Mucosa of gallbladder (tissue), 1 donor: ENCODE measurements around the gene DBP. TPM values are rescaled to one million over a fixed set of nuclear protein-coding genes. Genes with fewer than 3 reads are reported as not detected.
"Not testable (repeated sequence)": the region's sequence is repeated elsewhere in the genome, so short reads cannot be mapped to it uniquely, and the experiment has no call there.

ENCODE experiments used
- DNase-seq: peaks from one replicate; pipeline ENCODE4 v3.0.0-alpha.2; 2020; ENCODE audit warnings: low spot score
- total RNA-seq: library from RNA; stranded (reverse); gene quantifications from one replicate; pipeline ENCODE4 v1.2.1, GENCODE V29; 2021
- donor health status: DM: no; HTN: no; CAD: no.

The DBP gene, protein sequence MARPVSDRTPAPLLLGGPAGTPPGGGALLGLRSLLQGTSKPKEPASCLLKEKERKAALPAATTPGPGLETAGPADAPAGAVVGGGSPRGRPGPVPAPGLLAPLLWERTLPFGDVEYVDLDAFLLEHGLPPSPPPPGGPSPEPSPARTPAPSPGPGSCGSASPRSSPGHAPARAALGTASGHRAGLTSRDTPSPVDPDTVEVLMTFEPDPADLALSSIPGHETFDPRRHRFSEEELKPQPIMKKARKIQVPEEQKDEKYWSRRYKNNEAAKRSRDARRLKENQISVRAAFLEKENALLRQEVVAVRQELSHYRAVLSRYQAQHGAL
- 39.9 TPM for total RNA-seq

DNA sequence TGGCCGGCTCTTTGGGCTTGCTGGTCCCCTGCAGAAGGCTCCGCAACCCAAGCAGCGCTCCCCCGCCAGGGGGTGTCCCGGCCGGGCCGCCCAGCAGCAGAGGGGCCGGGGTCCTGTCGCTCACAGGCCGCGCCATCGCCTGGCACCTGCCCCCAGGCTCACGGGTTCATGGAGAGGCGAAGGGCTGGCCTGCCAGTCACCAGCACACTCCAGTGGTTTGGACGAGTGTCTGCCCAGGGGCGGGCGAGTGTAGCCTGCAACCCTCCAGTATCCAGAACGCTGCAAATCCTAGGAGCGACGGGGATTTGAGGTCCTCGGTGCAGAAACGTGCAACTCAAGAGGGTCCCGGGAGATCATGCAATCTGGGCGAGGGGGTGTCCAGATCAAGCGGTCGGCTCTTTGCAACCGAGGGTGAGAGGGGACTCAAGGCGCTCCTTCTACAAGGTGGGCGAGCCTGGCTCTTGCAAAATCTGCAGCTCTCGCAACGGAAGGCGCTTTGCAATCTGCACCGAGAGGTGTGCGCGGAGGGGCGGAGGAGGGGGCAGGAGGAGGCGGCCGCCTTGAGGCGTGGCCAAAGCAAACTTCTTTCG, at the start of gene DBP:
Gene DBP, minus strand, starts transcription at position 521 of the 590 bp plus-strand sequence. Its CDS starts 385 bp downstream, at position 136.
- no peak for DNase-seq

DNA sequence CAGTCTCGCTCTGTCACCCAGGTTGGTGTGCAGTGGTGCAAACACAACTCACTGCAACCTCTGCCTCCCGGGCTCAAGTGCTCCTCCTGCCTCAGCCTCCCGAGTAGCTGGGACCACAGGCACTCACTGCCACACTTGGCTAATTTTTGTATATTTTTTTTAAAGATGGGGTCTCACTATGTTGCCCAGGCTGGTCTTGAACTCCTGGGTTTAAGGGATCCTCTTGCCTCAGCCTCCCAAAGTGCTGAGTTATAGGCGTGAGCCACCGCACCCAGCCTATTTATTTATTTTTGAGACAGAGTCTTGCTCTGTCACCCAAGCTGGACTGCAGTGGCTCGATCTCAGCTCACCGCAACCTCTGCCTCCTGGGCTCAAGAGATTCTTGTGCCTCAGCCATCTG, 49.5 kb upstream of the DBP start:
- not testable (repeated sequence) for DNase-seq

DNA sequence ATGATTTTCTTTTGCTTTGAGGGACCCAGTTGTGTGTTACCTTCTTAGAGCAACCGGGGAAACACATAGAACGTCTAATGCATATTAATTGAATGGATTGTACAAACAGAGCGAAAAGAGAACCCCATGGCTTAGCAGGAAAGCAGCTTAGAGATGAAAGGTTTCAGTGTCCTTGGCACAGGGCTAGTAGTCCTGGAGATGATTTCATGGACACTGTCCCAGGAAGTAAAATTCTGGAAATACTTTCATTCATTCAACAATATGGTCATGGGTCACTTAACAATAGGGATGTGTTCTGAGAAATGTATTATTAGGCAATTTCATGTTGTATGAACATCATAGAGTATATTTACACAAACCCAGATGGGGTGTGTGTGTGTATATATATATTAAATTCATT, 48.9 kb upstream of the DBP start:
- DNase-seq = no peak

DNA sequence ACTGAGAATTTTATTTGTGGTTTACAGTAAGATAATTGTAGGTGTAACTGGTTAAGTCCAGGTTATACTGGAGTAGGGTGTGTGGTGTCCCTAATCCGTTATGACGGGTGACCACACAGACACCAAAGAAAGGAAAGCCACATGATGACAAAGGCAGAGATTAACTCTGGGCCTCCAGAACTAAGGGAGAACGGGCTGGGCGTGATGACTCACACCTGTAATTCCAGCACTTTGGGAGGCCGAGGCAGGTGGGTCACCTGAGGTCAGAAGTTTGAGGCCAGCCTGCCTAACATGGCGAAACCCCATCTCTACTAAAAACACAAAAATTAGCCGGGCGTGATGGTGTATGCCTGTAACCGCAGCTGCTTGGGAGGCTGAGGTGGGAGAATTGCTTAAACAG, 48.4 kb upstream of the DBP start:
- no peak for DNase-seq

DNA sequence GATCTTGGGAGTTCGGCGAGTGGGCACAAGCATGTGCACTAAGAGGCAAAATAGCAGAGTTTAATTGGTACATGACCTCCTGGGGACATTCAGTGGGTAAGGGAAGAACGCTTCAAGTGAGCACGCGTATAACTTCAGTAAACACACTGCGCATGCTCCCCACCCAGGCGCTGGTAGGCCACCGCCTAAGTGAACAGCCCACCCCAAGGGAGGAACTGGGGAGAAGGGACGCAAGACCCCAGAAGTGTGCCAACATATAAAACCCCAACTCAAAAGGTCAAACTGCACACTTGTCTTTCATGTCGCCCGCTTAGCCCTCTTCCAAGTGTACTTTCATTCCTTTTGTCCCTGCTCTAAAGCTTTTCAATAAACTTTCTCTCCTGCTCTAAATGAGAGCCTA, 46.2 kb upstream of the DBP start:
- no peak for DNase-seq

DNA sequence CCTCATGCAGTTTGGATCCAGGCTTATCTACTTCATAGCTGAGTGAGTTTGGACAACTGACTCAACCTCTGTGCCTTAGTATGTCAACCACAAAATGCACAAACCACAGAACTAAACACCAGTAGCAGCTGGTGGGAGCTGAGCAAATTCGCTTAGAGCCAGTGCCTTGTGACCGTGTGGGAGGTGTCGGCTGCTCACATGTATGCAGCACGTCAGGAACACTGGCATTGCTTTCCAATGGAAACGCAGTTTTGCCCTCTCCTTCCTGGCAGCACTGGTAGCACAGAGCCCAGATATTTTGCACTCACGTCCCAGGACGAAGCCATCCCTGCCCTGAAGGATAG, 43.9 kb upstream of the DBP start:
- no peak for DNase-seq

DNA sequence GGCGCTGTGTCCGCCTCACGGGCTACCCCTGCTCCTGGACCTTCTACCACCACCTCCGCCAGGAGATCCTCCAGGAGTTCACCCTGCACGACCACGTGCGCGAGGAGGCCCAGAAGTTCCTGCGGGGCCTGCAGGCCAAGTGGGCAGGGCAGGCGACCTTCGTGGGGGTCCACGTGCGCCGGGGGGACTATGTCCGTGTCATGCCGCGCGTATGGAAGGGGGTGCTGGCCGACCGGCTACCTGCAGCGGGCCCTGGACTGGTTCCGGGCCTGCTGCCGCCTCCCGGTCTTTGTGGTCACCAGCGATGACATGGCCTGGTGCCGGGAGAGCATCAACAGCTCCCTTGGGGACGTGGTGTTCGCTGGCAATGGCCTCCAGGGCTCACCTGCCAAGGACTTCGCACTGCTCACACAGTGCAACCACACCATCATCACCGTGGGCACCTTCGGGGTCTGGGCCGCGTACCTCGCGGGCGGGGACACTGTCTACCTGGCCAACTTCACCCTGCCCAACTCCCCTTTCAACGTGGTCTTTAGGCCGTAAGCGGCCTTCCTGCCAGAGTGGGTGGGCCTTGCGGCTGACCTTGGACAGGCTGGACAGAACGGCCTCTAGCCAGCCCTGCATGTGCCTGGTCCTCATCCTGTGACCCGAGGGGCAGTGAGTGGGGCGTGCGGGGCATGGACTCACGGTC, 43.4 kb upstream of the DBP start:
- DNase-seq = no peak

DNA sequence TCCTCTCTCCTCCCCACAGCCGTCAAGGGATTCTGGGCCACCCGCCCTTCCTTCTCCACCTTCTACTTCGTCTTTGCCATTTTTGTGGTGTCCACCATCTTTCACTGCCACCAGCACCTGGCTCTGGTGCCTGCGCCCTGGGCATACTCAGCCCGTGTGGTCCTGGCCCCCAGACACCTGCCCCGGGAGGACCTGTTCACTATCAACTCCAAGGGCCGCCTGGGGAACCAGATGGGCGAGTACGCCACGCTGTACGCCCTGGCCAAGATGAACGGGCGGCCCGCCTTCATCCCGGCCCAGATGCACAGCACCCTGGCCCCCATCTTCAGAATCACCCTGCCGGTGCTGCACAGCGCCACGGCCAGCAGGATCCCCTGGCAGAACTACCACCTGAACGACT, 42.8 kb upstream of the DBP start:
- DNase-seq = not testable (repeated sequence)

DNA sequence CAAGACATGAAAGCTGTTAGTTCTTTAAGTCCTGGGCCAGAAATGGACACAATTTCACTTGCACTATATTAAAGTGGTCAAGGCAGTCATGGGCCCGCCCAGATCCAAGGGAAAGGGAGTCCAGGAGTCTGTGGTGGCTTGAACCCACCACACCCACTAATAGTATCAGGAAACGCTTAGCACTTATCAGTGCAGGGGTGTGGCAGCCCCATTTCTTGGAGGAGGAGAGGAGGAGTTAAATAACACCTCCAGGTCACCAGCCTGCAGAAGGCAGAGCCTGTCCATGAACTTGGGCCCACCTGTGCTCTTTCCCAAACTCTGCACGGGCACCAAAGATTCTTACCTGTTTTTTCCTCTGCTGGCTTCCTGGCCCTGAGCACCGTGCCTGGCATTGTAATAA, 41.0 kb upstream of the DBP start:
- peak; percentile 51 for DNase-seq

DNA sequence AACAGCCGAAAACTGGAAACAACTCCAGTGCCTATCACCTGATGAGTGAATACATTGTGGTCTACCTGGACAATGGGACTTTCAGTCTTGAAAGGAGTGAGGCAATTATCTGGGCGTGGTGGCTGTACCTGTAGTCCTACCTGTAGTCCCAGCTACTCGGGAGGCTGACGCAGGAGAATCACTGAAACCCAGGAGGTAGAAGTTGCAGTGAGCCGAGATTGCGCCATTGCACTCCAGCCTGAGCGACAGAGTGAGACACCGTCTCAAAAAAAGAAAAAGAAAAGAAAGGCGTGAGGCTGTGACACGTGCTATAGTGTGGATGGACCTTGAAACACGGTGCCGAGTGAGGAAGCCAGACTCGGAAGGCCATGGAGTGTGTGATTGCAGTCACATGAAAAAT, 39.7 kb upstream of the DBP start:
- DNase-seq = no peak

DNA sequence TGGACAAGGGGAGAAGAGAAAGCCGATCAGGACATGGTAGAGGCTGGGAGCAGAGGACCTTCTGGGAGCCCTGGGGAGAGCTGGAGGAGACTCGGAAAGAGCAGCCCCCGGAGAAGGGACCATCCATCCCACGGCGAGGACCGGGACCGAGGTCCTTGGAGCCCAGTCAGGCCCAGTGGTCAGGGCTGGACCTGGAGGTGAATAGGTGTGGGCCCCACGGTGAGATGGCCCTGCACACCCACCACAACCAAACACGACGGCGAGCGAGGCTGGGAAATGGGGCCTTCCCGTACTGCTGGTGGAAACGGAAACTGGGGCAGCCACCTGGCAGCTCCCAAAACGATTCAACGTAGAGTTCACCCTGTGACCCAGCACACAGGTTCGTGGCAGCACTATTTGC, 39.3 kb upstream of the DBP start:
- no peak for DNase-seq

DNA sequence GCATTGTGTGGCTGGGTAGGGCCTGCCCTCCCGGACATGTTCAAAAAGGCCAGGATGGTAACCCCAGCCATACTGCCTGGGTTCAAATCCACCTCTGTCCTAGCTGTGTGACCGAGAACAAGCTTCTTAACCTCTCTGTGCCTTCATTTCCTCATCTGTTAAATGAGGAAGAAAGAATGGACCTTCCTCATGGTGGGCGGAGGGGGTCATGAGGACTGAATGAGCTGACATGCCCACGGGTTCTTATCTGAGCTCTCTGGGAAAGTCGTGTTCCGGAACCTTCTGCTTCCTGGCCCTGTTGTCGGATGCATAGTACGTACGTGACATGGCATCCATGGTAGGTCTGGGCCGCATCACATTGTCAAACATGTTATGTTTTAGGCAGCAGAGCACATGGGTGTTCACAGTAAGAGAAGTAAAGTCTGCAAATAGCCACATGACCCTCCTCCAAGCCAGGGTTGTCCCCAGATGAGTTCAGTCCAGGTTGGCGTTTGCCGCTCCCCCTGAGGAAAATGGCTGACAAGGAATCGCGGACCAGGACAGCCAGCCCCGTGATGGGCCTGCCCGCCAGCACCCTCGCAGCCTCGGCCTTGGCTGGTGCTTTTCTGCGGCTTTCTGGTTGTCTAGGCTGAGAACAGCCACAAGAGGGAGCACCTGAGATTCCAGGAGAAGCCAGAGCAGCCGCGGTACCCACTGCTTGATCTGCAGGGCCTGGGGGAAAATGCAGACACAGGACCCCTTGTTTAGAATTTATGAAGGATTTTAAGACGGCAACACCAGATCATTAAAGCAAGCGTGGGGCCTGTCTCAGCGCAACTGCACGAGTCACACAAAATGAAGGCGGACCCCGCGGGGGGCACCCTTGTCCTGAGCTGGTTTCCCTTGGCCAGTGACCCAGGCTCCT, 38.0 kb upstream of the DBP start:
- DNase-seq = peak; percentile 87

DNA sequence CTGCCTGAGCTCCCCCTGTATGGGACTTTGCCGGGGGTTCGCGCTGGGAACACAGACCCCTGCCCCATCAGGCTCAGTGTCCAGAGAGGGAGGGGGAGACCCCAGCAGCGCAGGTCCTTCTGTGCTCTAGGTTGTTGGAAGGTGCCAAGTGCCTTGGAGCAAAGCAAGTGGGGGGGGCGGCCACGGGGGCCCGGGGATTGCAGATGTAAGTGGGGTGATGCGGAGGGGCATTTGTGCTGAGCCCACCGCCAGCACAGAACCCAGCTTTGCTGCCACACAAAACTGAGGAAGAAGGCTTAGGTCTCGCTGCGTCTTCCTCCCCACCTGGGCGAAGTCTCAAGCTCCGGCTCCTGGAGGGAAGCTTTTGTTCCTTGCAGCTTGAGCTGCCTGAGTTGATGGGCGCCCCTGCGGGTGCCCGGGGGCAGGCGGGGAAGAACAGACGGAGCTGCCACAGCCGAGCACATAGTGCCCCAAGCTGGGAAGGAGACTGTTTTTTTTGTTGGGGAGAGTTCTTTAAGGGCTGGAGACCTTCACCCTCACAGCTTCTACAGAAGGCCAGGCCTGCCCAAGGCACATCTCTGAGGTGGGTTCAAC, 37.1 kb upstream of the DBP start:
- DNase-seq = no peak

DNA sequence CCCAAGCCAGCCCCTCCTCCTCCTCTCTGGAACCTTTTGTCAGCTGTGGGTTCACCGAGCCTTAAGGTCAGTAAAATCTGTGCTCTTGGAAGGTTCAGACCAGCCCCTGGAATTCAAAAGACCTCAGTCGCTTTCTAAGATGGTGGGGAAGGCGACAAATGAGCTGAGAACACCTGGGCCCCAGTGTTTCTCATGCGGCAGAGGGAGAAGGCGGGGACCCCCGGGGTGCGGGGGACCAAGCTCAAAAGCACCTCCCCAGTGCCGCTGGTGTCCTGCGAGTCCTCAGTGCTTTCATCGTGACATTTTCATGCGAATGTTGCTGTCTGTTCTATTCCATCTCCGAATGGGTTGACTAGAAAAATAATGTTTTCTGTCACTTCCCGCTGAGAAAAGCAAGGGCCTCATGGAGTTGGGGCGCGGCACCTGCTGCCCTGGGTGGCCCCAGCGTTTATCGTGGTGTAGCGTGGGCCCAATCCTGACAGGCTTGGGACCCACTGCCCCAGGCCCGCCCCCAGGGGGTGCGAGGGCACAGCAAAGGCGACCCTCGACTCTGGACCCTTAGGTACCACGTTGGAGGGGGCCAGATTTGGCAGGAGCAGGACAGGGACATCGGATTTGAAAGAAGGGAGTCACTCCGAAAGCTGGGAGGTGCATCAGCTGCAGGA, 36.4 kb upstream of the DBP start:
- no peak for DNase-seq

DNA sequence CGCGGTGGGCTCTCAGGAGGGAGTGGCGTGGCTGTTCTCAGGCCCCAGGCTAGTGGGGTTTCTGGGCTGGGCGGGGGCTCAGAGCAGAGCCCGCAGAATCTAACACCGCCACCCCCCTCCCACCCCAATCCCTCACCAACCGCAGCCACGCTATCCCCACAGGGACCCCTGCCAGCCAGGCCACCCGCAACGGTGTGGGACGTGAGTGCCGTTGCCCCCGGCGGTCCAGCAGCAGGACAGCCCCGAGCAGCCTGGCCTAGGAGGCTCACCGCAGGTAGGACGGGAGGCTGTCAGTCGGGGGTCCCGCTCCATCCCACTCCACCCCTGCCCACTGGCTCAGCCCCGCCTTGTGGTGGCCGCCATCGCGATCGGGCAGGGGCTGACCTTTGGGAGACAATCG, 35.8 kb upstream of the DBP start, which contains the start of gene NTN5:
Gene NTN5, minus strand, starts transcription at position 24 of the 400 bp plus-strand sequence. CDS start 2,031 bp downstream, outside the sequence.
- DNase-seq = no peak

DNA sequence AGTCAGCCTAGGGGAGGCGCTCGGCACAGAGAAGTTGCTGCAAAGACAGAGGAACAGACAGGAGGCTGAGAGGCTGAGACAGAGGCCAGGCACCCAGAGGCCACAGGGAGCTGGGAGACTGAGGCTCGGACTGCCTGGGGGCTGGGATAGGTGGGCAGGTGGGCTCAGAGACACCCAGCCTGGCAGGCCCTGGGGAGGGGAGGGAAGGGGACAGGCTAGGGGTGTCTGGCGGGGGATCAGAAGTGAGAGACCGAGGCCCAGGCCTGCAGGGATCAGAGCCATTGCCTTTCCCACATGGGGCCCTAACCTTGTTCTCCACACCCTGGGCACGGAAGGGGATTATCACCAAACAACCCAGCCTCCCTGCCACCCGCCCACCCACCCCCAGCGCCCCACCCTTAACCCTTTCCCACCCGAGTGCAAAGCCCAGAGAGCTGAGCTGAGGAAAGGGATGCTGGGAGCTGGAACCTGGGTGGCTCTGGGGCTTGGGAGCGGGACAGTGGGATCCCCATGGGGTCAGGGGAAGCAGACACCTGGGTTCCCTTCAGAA, 34.3 kb upstream of the DBP start:
- DNase-seq = no peak

DNA sequence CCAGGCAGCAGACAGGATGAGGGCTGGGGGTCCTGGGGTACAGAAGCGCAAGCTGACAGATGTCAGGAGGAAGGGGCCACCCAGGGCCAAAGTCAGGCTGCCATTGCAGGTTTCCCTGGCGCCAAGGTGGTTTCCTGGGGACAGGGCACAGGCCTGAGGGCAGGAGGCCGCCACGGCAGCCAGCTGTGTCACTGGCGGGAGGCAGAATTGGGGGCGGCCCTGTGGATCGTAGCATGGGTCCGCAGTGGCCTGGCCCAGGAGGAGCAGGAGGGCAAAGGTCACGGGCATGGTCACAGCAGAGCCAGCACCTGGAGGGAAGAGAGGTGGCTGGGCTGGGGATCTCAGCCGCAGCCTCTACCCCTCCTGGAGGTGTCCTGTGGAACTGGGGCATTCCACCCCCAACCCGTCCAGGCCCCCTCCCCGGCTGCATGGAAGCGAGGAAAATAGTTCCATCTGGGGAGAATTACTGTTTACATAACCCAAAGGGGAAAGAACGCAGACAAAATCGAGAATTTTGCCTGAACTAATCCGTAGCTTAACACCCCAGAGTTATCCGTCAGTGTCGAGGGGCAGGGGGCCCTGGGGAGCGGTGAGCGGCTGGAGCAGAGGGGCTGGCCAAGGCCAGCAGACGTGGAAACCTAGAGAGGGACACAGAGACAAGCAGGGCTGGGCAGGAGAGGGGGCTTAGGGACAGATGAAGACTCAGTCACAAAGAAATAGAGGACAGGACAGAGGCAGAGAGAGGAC, 33.7 kb upstream of the DBP start:
- DNase-seq = no peak

DNA sequence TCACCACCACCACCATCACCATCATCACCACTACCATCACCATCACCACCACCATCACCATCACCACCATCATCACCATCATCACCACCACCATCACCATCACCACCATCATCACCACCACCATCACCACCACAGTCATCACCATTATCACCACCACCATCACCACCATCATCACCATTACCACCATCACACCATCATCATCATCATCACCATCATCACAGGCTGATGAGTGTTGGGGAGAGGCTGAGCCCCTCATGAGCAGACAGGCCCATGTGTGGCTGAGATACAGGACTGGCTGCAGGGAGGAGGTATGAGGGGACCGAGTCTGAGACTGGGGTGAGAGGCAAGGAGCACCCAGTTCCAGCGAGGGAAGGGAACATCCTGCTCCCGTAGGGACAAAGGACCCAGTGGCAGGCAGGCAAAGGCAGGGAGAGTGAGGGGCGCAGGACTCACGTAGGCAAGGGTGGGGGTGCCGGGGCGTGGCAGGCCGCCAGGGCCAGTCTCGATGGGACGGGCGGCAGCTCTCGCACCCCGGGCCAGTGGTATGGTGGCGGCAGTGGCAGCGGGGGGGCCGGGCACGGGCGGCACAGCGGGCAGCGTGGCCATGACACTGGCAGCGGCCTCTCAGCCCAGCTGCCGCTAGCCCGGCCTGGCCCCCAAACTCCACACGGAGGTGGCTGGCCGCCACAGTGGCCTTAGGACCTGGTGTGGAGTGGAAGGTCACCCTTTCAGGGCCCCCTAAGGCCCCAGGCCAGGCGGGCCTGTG, 32.9 kb upstream of the DBP start:
- no peak for DNase-seq

DNA sequence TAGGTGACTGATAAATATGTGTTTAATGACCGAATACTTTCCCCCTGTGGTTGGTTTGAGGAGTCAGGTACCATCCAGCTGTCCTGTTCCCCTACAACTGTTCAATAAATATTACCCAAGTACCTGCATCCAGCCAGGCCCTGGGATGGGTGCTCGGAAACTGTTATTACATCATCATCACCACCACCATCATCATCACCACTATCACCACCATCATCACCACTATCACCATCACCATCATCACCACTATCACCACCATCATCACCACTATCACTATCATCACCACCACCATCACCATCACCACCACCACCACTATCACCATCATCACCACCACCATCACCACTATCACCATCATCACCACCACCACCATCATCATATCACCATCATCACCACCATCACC, 31.6 kb upstream of the DBP start:
- DNase-seq = no peak
